Measurements from ENCODE around the gene BAZ2A.

DNA sequence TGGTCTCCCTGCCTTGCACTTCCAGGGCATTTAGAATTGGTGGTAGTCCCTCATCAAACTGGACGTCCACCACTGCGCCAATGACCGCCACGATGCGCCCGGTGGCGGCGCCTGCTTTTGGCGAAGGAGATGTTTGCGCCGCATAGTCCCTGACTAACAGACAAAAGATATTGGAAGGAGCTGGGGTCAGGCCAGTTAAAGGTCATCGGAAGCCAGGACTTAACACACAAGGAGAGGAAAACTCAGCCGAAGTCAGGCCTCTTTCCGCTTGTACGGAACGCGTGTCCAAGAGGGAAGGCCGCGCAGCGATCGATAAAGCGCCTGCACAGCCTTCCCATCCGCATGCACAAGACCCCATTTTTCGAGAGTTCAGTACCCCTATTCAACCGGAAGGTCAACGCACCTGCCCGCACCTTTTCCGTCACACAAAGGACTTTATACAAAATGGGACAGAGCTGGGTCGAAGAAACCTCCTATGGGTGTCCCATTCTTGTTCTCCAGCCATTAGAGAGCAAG is 15.1 kb upstream of the BAZ2A start:
- TF ChIP-seq, protein P1, sequence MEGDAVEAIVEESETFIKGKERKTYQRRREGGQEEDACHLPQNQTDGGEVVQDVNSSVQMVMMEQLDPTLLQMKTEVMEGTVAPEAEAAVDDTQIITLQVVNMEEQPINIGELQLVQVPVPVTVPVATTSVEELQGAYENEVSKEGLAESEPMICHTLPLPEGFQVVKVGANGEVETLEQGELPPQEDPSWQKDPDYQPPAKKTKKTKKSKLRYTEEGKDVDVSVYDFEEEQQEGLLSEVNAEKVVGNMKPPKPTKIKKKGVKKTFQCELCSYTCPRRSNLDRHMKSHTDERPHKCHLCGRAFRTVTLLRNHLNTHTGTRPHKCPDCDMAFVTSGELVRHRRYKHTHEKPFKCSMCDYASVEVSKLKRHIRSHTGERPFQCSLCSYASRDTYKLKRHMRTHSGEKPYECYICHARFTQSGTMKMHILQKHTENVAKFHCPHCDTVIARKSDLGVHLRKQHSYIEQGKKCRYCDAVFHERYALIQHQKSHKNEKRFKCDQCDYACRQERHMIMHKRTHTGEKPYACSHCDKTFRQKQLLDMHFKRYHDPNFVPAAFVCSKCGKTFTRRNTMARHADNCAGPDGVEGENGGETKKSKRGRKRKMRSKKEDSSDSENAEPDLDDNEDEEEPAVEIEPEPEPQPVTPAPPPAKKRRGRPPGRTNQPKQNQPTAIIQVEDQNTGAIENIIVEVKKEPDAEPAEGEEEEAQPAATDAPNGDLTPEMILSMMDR (conservative IDR thresholded peaks at IDR 0.05; ENCODE audit: low read length): no peak
- TF ChIP-seq EZH2phosphoT487 (IDR thresholded peaks at IDR 0.05; ENCODE audit: borderline replicate concordance, low read depth, low read length): no peak
